CD4-positive, alpha-beta T cell treated with Interleukin-10 for 1 hour (primary cell): ENCODE results near the gene KCNMA1.

Experiments used
- DNase-seq: peaks from one replicate; pipeline ENCODE4 v3.0.0-alpha.2; 2020

Gene KCNMA1

DNA sequence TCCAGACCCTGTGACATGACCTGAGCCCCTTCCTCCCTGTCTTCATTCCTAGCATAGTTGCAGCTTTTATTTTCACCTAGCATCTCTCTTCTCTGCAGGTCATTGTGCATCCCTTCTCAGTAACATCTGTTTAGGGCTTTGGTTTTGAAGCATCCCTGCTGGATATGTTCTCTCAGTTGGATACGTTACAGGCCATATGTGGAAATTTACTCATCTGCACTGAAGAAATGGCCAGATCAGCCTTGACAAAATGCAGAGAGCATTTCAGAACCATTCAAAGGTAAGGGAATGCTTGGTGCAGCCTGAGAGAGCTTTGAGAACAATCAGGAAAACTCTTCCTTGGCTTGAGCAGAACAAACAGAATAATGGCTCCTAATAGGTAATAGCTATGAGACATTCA lies 647.0 kb downstream of the KCNMA1 start:
- no peak for DNase-seq

DNA sequence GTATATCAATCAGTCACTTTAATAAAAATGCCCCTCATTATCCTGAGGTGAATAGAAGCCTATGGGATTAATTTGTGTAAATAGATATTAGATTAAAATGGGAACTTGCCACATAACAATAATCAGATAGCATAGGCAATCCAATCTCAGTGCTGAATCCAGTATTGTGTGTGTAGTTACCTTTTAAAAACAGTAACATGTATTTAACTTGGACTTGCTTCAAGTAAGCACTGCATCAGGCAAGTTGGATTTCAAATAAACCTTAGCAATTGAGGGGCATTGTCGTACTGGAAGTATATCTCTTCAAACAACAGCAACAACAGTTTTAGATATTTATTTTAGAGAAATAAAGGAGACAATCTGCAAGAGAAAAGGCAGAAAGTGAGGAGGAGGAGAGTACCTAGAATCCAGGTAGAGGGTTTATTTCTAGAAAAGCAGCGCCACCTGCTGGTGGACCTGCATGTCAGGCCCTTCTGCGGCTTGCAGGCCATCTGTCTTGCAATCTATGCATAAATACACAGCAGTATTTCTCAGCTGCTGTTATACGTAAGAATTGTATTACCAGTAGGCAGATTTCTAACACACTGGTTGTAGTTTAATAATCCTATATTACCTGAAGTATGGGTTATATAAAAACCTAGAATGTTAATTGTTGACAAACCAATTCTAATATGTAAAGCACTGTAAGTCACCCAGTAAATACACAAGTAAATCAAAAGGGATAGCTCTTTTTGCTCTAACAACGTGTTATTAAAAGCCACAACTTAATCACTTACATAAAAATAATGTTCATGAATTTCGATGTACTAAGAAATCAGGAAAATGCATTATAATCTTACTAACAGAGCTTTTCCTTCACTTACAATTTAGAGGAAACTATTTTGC lies 652.8 kb downstream of the KCNMA1 start:
- peak; percentile 46 for DNase-seq

DNA sequence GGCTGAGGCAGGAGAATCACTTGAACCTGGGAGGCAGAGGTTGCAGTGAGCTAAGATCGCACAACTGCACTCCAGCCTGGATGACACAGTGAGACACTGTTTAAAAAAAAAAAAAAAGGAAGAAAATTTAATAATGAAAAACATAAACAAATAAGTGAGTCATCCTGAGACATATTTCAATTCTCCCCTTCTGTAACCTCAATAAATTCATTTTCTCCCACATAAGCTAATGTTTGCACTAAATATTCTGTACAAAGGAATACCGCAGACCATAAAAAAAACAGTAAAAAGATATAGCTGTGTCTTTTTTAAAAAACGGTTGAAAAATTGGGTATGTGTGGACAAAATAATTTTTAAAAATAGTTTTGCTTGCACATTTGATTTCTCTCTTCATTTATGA lies 654.0 kb downstream of the KCNMA1 start:
- DNase-seq, result no peak

DNA sequence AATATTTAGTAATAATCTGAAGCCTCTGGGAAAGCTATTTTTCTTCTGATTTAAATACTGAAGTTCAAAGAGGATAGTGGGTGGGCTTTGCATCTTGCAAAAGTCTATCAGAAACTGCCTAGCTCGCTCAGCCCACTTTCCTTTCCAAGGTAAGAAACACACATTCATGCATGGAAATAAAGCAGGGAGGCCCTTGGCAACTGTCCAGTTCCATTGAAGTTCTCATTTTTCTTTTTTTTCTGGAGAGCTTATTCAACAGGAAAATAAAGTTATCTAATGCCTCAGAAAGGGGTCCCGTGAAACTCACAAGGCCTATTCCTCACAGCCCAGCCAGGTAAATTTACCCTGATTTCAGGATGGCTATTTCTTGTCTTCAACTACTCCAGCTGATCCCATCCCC lies 654.9 kb downstream of the KCNMA1 start:
- no peak for DNase-seq

DNA sequence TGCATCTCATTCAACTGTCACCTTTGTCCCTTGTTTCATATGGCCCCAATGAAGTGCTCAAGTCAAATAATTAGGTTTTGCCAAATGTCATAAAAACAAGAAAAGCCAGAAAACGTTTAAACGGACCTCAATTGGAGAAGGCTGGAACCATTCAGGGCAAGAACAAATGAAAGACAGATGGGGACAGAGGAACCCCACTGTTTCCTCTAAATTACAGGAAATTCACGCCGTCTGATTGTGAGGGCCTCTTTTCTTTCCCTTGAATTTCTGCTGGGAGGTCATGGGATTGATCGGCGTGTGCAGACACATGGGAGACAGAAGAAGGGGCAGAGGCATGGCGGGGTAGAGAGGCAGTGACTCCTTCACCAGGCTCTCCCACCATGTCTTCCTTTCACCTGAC lies 656.4 kb downstream of the KCNMA1 start:
- DNase-seq, result no peak

DNA sequence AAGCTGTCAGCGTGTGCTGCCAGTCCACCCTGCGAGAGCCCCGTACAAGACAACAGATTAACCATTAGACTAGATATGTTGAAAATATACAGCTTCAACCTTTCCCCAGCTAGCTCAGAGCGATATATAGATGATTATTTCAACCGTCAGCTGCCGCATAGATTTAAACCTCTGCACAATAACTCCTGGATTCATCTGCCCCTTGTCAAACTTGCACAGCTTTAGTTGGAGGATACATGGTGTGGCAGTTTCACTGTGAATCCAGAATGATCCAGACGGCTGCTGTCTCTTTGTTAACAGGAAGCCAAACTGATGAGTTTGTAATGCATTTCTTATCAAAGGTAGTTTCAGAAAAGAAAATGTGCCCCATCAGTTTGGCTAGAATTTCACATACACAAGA lies 659.7 kb downstream of the KCNMA1 start:
- DNase-seq, result no peak

DNA sequence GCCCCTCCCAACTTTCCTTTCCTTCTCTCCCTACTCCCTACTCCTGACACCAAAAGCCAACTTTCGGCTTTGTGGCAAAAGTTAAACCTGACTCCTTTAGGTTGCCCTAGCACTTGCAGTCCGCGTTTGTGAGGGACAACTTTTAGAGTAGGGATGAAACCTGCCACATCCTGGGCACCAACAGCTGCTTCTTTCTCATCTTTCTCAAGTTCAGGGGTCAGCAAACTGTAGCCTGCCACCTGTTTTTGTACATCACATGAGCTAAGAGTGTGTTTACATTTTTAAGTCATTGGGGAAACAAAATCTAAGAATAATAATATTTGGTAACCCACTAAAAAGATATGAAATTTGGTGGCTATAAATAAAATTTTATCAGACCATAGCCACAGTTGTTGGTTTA lies 660.6 kb downstream of the KCNMA1 start:
- no peak for DNase-seq

DNA sequence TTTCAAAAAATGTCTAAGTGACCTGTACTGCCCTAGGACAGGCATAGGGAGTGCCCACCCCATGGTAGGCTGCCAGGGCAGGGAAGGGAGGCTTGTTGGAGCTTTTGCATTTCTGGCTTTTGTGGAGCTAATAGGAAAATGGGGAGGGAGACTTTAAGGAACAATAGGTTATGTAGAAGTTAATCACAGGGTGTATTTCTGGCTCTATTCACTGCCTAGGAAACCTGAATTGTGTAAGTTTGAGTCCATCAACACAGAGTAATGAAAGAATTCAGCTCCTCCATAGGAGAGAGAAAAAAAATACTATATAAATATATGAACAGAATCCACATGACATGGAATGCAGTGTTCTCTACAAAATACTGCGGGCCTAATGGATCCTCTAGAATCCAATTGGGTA lies 661.5 kb downstream of the KCNMA1 start:
- no peak for DNase-seq

DNA sequence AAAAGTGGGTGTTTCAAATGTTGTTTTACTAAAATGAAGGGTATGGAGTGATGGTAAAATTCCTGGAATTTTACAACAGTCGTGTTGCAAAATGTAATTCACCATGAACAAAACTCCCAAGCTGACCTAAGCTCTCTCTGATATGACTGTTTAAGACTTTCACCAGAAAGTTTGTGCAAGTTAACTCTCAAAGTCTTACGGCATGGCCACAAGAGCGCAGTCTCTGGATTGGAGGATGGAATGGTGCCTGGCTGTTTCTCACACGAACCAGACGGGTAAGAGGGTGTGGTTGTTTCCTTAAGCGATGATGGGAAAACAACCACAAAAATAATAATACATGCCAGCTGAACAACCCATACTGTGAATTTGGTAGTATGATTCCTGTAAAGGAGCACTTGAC lies 662.5 kb downstream of the KCNMA1 start:
- DNase-seq, result no peak

DNA sequence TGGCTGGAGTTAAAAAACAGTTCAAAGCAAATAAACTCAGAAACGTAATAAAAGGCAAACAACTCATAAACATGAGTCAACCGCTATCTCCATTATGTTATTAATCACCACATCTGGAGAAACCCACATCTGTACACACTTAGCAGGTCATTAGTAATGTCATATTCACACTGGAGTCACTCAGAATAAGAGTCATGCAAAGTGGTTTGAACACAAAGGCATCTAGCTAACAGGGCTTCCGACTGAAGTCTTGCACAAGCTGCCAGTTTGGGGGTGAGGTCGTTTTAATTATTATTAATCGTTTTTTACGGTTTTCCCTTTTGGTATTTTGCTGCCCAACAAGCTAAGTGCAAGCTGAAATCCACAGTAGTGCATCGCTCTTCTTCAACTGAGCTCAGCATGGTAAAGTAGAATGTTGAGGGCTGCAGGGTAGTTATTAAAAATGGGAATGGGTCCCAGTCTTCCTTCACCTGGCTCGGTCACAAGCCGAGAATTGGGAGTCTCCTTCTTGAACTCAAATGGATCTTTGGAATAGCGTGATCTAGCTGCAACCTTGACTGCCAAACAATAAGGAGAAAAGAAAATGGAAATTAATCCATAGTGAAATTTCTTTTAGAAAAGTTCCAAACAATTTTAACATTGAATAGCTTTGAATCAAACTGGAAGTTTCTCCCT lies 663.5 kb downstream of the KCNMA1 start:
- DNase-seq, result no peak

DNA sequence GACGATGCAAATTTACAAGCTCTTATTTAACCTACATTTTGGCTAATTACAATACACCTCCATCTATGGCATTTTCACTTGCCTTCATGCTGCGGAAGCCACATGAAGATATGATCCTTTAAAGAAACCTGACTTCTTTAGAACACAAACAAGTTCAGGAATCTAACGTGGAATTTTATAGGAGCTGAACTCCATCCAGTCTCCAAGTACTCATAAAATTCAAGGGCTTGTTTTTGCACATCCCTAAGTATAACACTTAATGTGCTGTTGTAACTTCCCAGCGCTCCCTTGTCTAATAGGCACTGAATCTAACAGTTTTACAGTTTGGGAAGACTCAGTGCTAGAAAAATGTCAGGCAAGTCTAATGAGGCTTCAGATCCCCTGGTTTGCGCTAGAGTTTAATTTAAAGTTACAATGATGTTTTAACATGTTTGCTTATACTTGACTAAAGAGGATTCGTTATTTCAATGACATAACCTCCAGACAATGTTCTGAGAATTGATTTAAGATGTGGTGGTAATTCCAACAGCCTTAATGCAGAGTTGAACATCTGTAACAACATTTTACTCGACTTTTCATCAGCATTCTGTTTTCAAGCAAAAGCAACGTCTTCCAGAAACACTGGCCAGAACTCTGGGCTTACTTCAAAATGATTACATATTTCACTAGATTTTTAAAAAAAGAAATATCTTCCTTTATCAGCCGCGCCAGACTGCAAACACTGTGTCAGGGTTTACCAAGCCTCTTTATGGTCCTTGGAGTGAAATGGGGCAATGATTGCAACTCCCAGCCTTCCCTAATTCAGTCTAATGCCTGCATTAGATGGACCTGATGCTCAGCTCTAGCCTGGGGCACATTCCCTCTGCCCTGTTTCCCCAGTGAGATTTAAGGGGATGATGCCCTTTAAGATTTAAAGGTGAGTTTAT lies 664.3 kb downstream of the KCNMA1 start:
- DNase-seq, result no peak

DNA sequence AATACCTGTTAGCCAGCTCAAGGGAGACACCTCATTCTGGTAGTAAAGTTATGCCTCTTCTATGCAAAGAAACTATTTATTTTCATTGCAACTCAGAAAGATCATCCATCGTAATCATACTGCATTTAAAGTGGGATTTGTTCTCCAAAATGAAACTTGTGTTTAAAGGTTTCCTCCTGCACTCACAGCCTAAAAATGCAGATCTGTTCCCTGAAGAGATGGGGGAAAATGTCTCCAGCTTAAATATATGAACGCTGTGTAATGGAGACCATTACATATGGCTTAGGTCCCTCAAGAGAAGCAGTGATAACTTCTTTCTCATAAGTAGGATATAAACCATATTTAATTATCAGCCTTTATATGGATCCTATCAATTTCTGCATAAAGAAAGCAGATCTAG lies 665.1 kb downstream of the KCNMA1 start:
- DNase-seq, result no peak

DNA sequence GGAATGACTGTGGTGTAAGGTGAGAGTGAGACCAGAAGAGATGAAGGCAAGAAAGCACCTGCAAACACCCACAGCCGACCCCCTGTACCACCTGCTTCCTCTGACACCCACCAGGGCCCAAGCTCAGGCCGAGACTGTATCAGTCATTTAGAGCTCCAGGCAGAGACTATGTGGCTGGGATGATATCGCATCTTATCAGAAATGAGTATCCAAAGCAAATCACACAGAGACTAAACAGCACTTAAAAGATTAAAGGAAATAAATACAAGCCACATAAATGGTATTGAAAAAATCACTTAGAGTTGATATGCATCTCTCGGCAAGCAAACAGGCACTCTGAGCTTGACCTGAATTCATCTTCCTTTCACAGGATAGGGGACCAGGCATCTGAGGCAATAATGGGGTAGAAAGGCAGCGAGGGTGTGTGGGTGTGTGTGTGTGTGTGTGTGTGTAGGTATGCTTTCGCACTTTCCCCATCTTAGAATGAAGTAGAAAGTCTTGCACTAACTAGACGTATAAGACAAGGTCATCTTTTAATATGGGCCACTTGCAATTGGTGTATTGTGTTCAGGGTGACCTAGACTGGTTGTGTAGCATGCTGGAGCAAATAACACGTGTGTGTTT lies 665.9 kb downstream of the KCNMA1 start:
- DNase-seq, result no peak

DNA sequence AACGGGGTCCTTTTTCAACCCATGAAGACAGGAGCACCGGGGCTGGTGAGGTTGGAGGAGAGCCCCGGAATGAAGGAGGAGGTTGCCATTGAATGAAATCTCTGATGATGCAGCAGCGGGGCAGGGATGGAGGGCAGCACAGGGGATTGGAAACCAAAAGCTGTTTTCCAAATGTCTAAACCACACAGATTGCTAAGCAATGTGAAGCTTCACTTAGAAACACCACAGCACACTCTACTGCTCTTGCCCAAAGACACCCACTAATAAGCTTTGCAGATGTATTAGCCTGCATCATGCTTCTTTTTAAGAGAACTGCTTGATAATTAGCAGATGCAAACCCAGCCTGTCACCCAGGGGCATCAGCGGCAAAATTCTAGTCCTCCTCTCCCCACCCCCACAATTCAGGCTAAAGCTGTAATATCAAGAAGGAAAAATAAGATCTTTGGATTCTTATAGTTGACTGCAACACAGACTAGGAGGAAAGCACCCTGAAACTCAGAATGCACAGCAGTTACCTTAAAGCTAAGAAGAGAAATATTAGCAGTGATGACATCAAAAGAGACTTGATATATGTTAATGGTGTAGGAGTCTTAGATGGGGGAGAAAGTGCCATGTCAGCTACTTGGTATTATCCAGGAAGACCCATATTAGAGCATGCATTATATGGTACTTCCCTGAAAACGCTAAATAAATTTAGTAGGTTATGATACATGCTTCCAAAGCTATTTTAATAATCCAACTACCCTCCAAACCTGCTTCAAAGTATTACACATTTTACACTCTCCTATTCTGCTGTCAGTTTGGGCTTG lies 666.7 kb downstream of the KCNMA1 start:
- DNase-seq, result no peak

DNA sequence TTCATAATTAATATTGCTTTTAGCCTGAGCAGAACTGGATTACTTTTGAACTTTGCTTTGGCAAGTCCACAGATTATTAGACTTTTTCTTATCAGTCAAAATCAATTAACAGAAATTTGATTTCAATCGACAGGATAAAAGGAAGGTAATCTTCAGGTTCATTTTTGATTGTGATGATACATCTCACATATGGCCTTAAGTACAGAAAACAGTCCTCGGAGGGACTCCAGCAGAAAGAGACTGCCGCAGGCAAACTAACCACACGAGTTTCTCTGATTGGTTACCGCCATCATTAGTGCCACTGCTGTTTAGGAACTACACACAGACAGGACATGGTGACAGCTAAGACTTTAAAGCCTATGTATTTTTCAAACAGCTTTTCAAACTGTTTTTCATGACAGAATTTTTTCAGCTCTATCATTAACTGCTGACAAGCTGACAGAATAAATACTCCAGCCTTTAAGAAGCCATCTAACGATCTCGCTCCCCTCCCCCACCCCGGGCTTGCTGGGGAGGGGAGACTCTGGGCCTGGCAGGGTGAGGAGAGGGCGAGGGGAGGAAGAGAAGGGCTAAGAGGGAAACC lies 668.2 kb downstream of the KCNMA1 start:
- no peak for DNase-seq

DNA sequence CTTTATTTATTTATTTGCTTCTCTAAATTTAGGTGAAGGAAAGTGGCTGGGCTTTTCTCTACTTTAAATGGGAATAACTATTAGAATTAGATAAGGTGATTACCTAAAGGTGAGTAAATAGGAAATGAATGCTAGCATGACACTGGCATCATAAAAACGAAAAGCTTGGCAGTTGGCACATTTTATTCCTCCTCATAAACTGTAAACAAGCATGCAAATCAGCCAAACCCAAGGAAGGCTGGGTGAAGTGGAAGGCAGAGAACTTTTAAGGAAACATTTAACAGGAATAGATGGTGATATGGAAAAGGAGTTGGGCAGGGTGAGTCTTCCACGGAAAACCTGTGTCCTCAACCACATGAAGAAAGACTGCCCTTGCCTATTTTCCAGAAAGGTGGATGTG lies 669.1 kb downstream of the KCNMA1 start:
- no peak for DNase-seq

DNA sequence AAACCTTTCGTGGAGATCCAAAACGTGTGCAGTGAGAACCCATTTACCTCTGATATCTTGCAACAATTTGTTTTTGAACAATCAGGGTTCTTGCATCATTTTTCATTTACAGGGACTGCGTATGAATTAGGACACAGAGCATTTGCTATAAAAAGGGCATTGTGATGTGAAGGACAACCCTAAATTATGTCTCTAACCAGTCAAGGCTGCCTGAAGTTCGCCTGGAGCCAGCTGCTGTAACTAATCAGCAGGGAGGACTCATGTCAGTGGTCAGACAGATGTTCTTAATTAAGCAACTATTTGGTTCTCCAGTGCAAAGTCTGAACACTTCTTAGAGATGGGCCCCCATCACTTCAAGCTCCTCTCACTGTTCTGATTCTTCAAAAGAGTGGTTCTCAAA lies 674.8 kb downstream of the KCNMA1 start:
- no peak for DNase-seq

DNA sequence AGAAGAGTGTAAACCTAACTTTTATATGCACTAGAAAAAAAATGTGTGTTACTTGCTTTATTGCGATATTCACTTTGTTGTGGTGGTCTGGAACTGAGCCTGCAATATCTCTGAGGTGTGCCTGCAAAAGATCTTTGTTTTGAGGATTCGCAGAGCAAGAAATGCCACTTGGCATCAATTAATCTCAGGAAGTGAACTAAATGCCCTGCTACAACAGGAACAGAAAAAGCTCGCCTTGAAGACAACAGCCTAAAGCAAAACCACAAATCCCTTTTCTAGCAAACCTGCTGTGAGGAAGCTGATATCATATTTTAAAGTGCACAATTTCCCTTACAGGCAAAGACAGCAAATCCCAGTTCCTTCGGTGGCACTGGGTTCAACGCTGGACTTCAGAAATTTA lies 675.8 kb downstream of the KCNMA1 start:
- no peak for DNase-seq

DNA sequence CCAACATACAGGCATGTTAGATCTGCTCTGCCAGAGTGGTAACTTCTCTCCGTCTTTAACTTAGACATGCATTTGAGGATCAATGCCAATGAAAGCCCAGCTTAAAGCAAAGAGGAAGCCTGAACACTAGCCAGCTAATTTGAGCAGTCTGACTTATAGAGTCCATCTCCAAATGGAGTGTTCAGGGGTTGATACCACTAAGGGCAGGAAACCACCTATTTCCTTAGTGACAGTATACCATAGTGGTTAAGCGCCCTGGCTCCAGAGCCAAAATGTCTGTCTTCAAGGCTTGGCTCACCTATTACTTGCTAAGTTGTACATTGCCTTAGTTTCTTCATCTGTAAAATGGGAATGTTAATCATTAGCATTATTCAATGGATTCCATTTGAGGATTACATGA lies 678.5 kb downstream of the KCNMA1 start:
- no peak for DNase-seq

DNA sequence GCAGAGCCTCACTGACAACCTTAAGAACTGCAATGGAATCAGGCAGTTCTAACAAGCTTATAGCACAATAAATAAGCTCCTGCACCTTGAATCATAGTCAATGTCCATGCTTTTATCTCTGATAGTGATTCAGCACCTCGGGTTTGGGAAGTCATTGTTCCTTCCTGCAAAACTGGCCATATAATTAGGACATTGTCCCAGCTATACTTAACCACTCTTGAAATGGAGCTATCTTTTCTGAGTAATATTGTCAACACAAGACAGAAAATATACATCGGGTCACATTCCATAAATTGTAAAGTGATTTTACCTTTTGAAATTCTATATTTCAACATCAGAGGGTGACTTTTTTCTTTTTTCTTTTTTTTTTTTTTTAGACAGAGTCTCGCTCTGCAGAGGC lies 682.8 kb downstream of the KCNMA1 start:
- DNase-seq, result no peak

DNA sequence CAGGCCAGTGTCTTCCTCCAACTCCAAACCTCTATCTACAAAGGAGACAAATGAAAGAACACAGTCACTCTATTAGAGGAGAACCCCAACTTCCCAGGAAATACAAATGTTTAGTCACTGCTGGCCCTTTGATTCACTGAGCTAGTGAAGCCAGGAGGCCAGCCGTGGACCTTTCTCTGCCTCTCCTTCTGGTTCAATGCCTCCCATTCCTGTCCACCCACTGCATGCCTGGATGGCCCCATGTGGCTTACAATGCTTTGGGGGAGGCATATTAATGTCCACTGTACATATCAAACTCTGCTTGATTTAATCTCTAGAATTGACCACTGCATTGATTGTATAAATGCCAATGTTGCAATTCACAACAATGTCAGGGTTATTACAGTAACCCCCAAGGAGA lies 687.3 kb downstream of the KCNMA1 start:
- no peak for DNase-seq

DNA sequence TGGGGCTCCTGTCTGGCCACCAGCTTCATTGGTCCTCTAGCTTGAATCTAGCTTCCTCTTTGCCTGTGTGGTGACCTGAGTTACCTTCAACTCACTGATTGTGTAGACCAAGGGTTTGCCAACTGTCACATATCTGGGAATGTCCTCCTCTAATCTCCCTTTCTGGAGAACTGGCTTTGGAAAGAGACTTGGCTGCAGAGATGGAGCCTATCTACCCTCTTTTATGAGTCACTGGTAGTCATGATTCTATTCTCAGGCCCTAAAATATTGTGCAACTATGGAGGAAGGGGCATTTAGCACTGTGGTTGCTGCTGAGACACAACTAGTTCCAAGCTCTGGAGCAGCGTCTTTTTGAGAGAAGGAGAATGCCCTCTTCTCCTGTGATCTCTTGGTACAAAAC lies 691.3 kb downstream of the KCNMA1 start:
- no peak for DNase-seq
